HG02973 (cell line): Measurements from ENCODE around the gene MUC12.
A peak's percentile ranks its signal among the peaks of the same experiment; 100 is the strongest.
"Not testable (repeated sequence)": the region's sequence is repeated elsewhere in the genome, so short reads cannot be mapped to it uniquely, and the experiment has no call there.

Experiments
- ATAC-seq: cut with Tn5 transposase; IDR thresholded peaks from one replicate; pipeline ENCODE4 v1.9.1; 2021; ENCODE audit warnings: moderate library complexity; ENCODE audit not compliant: unreplicated experiment

Gene MUC12

GRCh38 chr7:100985033-100985797 lies 15.8 kb downstream of the MUC12 start:
- not testable (repeated sequence) for ATAC-seq

GRCh38 chr7:100991631-100992030 lies 22.3 kb downstream of the MUC12 start:
- ATAC-seq = no peak

GRCh38 chr7:100992280-100992679 lies 22.9 kb downstream of the MUC12 start:
- ATAC-seq = not testable (repeated sequence)

- ATAC-seq = not testable (repeated sequence)
These were observed 25.3 kb downstream of the MUC12 start for GRCh38 chr7:100994671-100995070.

- not testable (repeated sequence) for ATAC-seq
These were observed 29.2 kb downstream of the MUC12 start for GRCh38 chr7:100998530-100998929.

GRCh38 chr7:100999334-100999733 lies 30.0 kb downstream of the MUC12 start:
- not testable (repeated sequence) for ATAC-seq

GRCh38 chr7:101000025-101000424 lies 30.7 kb downstream of the MUC12 start:
- not testable (repeated sequence) for ATAC-seq

GRCh38 chr7:101002333-101002732 lies 33.0 kb downstream of the MUC12 start:
- not testable (repeated sequence) for ATAC-seq

GRCh38 chr7:101007361-101007760 lies 38.0 kb downstream of the MUC12 start:
- not testable (repeated sequence) for ATAC-seq

- ATAC-seq = no peak
These were observed 40.3 kb downstream of the MUC12 start for GRCh38 chr7:101009629-101010028.

- ATAC-seq = no peak
These were observed 43.6 kb downstream of the MUC12 start for GRCh38 chr7:101012931-101013330.

GRCh38 chr7:101015626-101016025 lies 46.3 kb downstream of the MUC12 start:
- no peak for ATAC-seq

GRCh38 chr7:101017064-101017777 lies 47.9 kb downstream of the MUC12 start:
- peak; percentile 74 for ATAC-seq

- ATAC-seq = no peak
These were observed 49.2 kb downstream of the MUC12 start for GRCh38 chr7:101018271-101019167.

- no peak for ATAC-seq
These were observed 51.1 kb downstream of the MUC12 start for GRCh38 chr7:101020444-101020843.

- no peak for ATAC-seq
These were observed 52.3 kb downstream of the MUC12 start for GRCh38 chr7:101021703-101022102.

- no peak for ATAC-seq
These were observed 54.5 kb downstream of the MUC12 start for GRCh38 chr7:101023839-101024238.

- ATAC-seq = no peak
These were observed 61.7 kb downstream of the MUC12 start for GRCh38 chr7:101031082-101031481.

- ATAC-seq = no peak
These were observed 66.6 kb downstream of the MUC12 start for GRCh38 chr7:101035941-101036340.

- ATAC-seq = not testable (repeated sequence)
These were observed 71.9 kb downstream of the MUC12 start for GRCh38 chr7:101041283-101041682.

GRCh38 chr7:101058355-101058754 lies 89.0 kb downstream of the MUC12 start:
- no peak for ATAC-seq
